HepG2 (cell line): Measurements from ENCODE around the gene SH2D3C. TPM values are rescaled to one million over a fixed set of nuclear protein-coding genes. Genes with fewer than 3 reads are reported as not detected.
A peak's percentile ranks its signal among the peaks of the same experiment; 100 is the strongest.

ENCODE experiments used
- FOXC1 ChIP-seq: sonication (generic); formaldehyde crosslinking; IDR thresholded peaks from 2 replicates; pipeline ENCODE4 v1.8.0; 2022; ENCODE audit warnings: mild to moderate bottlenecking, missing genetic modification reagents, borderline replicate concordance
- FOXP1 ChIP-seq, 2 experiments: fragments of 450-650 bp in 1 of 2; IDR thresholded peaks; 2 replicates each; pipeline ENCODE4 v1.6.1; 2017 to 2018; ENCODE audit warnings: antibody characterized with exemption in 1 of 2
- KDM5A ChIP-seq: fragments of 200-600 bp; sonication (generic); IDR thresholded peaks from 2 replicates; pipeline ENCODE4 v1.7.0; 2018; ENCODE audit warnings: antibody characterized with exemption, mild to moderate bottlenecking, low read length, borderline replicate concordance
- MIER2 ChIP-seq: IDR thresholded peaks from 2 replicates; pipeline ENCODE4 v1.6.1; 2016; ENCODE audit warnings: missing biosample characterization, missing genetic modification reagents
- NFIC ChIP-seq: IDR thresholded peaks from 2 replicates; pipeline ENCODE4 v1.6.1; 2012; ENCODE audit warnings: mild to moderate bottlenecking, low read length, inconsistent platforms
- NFKB2 ChIP-seq: sonication (generic); formaldehyde crosslinking; IDR thresholded peaks from 2 replicates; pipeline ENCODE4 v1.4.0; 2020; ENCODE audit warnings: missing genetic modification reagents, borderline replicate concordance
- PITX1 ChIP-seq: sonication (generic); formaldehyde crosslinking; IDR thresholded peaks from 2 replicates; pipeline ENCODE4 v1.5.1; 2020; ENCODE audit warnings: mild to moderate bottlenecking, missing genetic modification reagents
- REST ChIP-seq, 2 experiments: IDR thresholded peaks; 2 replicates each; pipeline ENCODE4 v1.6.1; 2011 to 2012; ENCODE audit warnings: low read length in 2 of 2, borderline replicate concordance in 1 of 2, low read depth in 1 of 2, mild to moderate bottlenecking in 1 of 2, moderate library complexity in 1 of 2
- RFXAP ChIP-seq: sonication (generic); formaldehyde crosslinking; IDR thresholded peaks from 2 replicates; pipeline ENCODE4 v1.4.0; 2020; ENCODE audit warnings: missing genetic modification reagents, borderline replicate concordance
- SP5 ChIP-seq: IDR thresholded peaks from 2 replicates; pipeline ENCODE4 v1.6.1; 2016; ENCODE audit warnings: low read depth, borderline replicate concordance
- THYN1 ChIP-seq: sonication (generic); formaldehyde crosslinking; IDR thresholded peaks from 2 replicates; pipeline ENCODE4 v1.8.1; 2023; ENCODE audit warnings: low read depth, mild to moderate bottlenecking, moderate library complexity, missing genetic modification reagents, borderline replicate concordance
- TSC22D2 ChIP-seq: sonication (generic); formaldehyde crosslinking; IDR thresholded peaks from 2 replicates; pipeline ENCODE4 v1.5.1; 2020; ENCODE audit warnings: missing genetic modification reagents, mild to moderate bottlenecking, borderline replicate concordance
- ZBTB14 ChIP-seq: sonication (generic); formaldehyde crosslinking; IDR thresholded peaks from 2 replicates; pipeline ENCODE4 v1.4.0; 2020; ENCODE audit warnings: missing genetic modification reagents
- ZFP36L2 ChIP-seq: sonication (generic); formaldehyde crosslinking; IDR thresholded peaks from 2 replicates; pipeline ENCODE4 v1.4.0; 2020; ENCODE audit warnings: missing genetic modification reagents
- ZFP62 ChIP-seq: sonication (generic); formaldehyde crosslinking; IDR thresholded peaks from 2 replicates; pipeline ENCODE4 v1.4.0; 2020; ENCODE audit warnings: missing genetic modification reagents
- ZNF235 ChIP-seq: sonication (generic); formaldehyde crosslinking; IDR thresholded peaks from 2 replicates; pipeline ENCODE4 v1.8.1; 2023; ENCODE audit warnings: mild to moderate bottlenecking, missing genetic modification reagents, borderline replicate concordance
- ZNF646 ChIP-seq: sonication (generic); formaldehyde crosslinking; IDR thresholded peaks from 2 replicates; pipeline ENCODE4 v1.9.0; 2021; ENCODE audit warnings: mild to moderate bottlenecking, missing genetic modification reagents
- ZSCAN25 ChIP-seq: sonication (generic); formaldehyde crosslinking; IDR thresholded peaks from 2 replicates; pipeline ENCODE4 v1.8.0; 2022; ENCODE audit warnings: mild to moderate bottlenecking, missing genetic modification reagents
- polyA plus RNA-seq, 8 experiments: library from polyadenylated mRNA; depleted of rRNA in 3 of 8; stranded (reverse) in 7 of 8; unstranded in 1 of 8; fragments of >200 nt; fragmentation: Illumina TruSeq in 4 of 8; extraction: Trizol in 4 of 8; gene quantifications; 2 replicates each; pipeline versions ENCODE4 v1.2.1 to v1.2.3, GENCODE V29; 2011 to 2016; ENCODE audit warnings: low read depth in 4 of 8, missing spikeins in 1 of 8, mixed read lengths in 1 of 8; ENCODE audit not compliant: insufficient read depth in 1 of 8
- total RNA-seq, 5 experiments: library from RNA; depleted of rRNA; stranded (reverse); fragments of >200 nt; fragmentation: Illumina TruSeq; extraction: Trizol; gene quantifications; 2 replicates each; pipeline ENCODE4 v1.2.3, GENCODE V29; 2016; ENCODE audit warnings: low read depth in 1 of 5

SH2D3C gene
- total and polyA plus RNA-seq, 2 of the 13 experiments (the other 11 are each of a cell fraction or from before 2014, with no cell fraction given) = not detected

- TF ChIP-seq ZFP36L2 (CRISPR knock-in tag) = no peak
- TF ChIP-seq FOXP1 (IDR thresholded peaks at IDR 0.05) = no peak
- TF ChIP-seq FOXP1 (CRISPR knock-in tag; IDR thresholded peaks at IDR 0.05) = no peak
- no peak for TF ChIP-seq SP5 (CRISPR knock-in tag)
- peak; percentile 62 for TF ChIP-seq NFKB2 (CRISPR knock-in tag)
- TF ChIP-seq ZFP62 (CRISPR knock-in tag) = no peak
- TF ChIP-seq PITX1 (CRISPR knock-in tag) = 0 out of 2 replicates have a peak, but pooled peaks have one; percentile 36
- no peak for TF ChIP-seq NFIC
- TF ChIP-seq FOXC1 = no peak
- TF ChIP-seq ZNF646 (CRISPR knock-in tag) = no peak
- TF ChIP-seq THYN1 = no peak
- no peak for TF ChIP-seq RFXAP (CRISPR knock-in tag)
- no peak for TF ChIP-seq KDM5A
- no peak for TF ChIP-seq TSC22D2 (CRISPR knock-in tag)
- no peak for TF ChIP-seq ZNF235 (CRISPR knock-in tag)
- TF ChIP-seq REST (IDR thresholded peaks at IDR 0.05; ENCODE audit: borderline replicate concordance in 1 of 2, low read depth in 1 of 2, low read length in 2 of 2) = peak; percentile 85 to 97
- peak; percentile 96 for TF ChIP-seq MIER2
- no peak for TF ChIP-seq ZBTB14 (CRISPR knock-in tag)
- TF ChIP-seq ZSCAN25 = no peak
These were observed 27.0 kb downstream of the SH2D3C start (continued) for GRCh38 chr9:127751269-127752054.
